GM21447 (cell line): ENCODE data around the gene HOXD4.

Source experiments
- ATAC-seq: cut with Tn5 transposase; IDR thresholded peaks from one replicate; pipeline ENCODE4 v1.9.1; 2021; ENCODE audit not compliant: unreplicated experiment

The HOXD4 gene

GRCh38 chr2:176139661-176140512 is 11.5 kb upstream of the HOXD4 start:
- no peak for ATAC-seq

- peak; percentile 81 for ATAC-seq
These were observed 10.6 kb upstream of the HOXD4 start for GRCh38 chr2:176140513-176141317.

- no peak for ATAC-seq
These were observed 9.1 kb upstream of the HOXD4 start for GRCh38 chr2:176142281-176142680.

- no peak for ATAC-seq
These were observed 6.0 kb upstream of the HOXD4 start for GRCh38 chr2:176145085-176145969.

GRCh38 chr2:176146101-176146500 is 5.2 kb upstream of the HOXD4 start:
- ATAC-seq = no peak

GRCh38 chr2:176146645-176147044 is 4.7 kb upstream of the HOXD4 start:
- no peak for ATAC-seq

GRCh38 chr2:176147210-176147799 is 4.0 kb upstream of the HOXD4 start:
- ATAC-seq = no peak

- ATAC-seq = no peak
These were observed 3.4 kb upstream of the HOXD4 start for GRCh38 chr2:176147800-176148496.

GRCh38 chr2:176148751-176149421 is 2.5 kb upstream of the HOXD4 start:
- no peak for ATAC-seq

- no peak for ATAC-seq
These were observed 1.8 kb upstream of the HOXD4 start for GRCh38 chr2:176149481-176149938.

- ATAC-seq = no peak
These were observed 1.3 kb upstream of the HOXD4 start for GRCh38 chr2:176149939-176150583.

- ATAC-seq = no peak
These were observed 537 bp upstream of the HOXD4 start for GRCh38 chr2:176150584-176151441.

GRCh38 chr2:176152350-176153181 is 1.2 kb downstream of the HOXD4 start:
- no peak for ATAC-seq

- no peak for ATAC-seq
These were observed 3.4 kb downstream of the HOXD4 start for GRCh38 chr2:176154576-176155252.

- no peak for ATAC-seq
These were observed 4.2 kb downstream of the HOXD4 start for GRCh38 chr2:176155356-176156044.

GRCh38 chr2:176156301-176156806 is 5.0 kb downstream of the HOXD4 start:
- no peak for ATAC-seq
